HFF-Myc (cell line): ENCODE results near the gene BMPR1B.

Experiments
- DNase-seq: peaks from one replicate; pipeline ENCODE4 v3.0.0-alpha.2; 2011; ENCODE audit warnings: low read depth; ENCODE audit errors: extremely low read depth
- H3K4me3 ChIP-seq: replicated peaks from 2 replicates; pipeline ENCODE4 v1.5.1; 2011; ENCODE audit warnings: low read depth, mild to moderate bottlenecking, control low read depth, low read length
- TF ChIP-seq, protein P1 (sequence below): IDR thresholded peaks from 2 replicates; pipeline ENCODE4 v1.5.1; 2012; ENCODE audit warnings: mild to moderate bottlenecking, low read depth, low read length, control low read depth; ENCODE audit errors: missing control alignments

Gene BMPR1B

DNA sequence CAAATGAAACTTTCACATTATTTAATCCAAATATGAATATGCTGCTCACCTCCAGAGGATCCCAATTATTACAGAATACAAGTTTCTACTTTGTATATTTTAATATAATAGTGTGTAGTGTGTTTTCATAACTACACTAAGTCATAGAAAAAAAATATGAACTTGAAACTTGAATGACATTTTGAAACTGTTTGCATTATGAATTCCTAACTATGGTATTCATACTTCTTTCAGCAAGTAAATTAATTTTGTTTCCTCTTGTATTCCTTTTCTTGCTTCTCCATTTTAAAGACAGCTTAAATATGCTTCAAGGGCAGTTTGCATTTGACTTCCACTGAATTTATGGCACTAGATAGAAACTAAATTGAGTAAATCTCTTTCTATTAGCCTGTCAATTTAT lies 177.1 kb downstream of the BMPR1B start:
- H3K4me3 ChIP-seq = no peak overlapping the region
- DNase-seq = no peak
- TF ChIP-seq, protein P1, sequence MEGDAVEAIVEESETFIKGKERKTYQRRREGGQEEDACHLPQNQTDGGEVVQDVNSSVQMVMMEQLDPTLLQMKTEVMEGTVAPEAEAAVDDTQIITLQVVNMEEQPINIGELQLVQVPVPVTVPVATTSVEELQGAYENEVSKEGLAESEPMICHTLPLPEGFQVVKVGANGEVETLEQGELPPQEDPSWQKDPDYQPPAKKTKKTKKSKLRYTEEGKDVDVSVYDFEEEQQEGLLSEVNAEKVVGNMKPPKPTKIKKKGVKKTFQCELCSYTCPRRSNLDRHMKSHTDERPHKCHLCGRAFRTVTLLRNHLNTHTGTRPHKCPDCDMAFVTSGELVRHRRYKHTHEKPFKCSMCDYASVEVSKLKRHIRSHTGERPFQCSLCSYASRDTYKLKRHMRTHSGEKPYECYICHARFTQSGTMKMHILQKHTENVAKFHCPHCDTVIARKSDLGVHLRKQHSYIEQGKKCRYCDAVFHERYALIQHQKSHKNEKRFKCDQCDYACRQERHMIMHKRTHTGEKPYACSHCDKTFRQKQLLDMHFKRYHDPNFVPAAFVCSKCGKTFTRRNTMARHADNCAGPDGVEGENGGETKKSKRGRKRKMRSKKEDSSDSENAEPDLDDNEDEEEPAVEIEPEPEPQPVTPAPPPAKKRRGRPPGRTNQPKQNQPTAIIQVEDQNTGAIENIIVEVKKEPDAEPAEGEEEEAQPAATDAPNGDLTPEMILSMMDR = no peak

GRCh38 chr4:94936854-94937253 lies 179.1 kb downstream of the BMPR1B start:
- TF ChIP-seq, protein P1 = no peak
- H3K4me3 ChIP-seq = no peak overlapping the region
- no peak for DNase-seq

GRCh38 chr4:94939791-94940519 lies 182.2 kb downstream of the BMPR1B start:
- TF ChIP-seq, protein P1 = no peak
- DNase-seq = no peak
- H3K4me3 ChIP-seq = no peak overlapping the region

DNA sequence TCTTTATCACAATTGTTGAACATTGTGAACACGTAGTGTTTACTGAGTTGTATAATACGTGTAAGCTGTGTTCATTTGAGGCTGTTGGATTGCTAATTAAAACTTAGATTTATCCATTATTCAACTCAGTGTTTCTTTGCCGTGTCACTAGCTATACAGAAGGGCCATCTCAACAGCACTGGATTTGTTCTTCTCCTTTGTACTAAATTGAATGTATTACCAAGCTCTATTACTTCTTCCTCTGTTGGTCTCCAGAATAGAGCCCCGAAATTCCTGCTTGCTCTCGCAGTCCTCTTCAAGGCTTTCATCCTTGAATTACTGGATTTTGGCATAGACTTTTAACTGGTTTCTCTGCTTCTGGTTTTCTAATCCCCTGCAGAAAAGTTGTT lies 182.8 kb downstream of the BMPR1B start:
- TF ChIP-seq, protein P1 = no peak
- DNase-seq = no peak

DNA sequence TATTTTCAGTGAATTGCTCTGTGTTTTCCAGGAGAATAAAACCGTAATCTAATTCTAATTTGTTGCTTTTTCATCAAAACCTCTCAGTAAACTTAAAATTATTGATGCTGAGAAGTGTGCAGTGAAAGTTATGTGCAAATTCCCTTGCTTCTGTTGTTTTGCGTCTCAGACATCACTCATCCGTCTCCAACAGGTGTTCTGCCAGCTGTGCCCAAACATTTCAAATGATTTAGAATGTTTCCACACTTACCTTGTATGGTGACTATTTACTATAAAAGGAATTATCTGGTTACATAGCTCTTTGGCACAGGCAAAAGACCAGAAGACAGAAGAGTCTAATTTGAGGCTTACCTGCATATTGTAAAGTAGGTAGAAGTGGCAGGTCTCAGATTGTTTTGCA lies 184.0 kb downstream of the BMPR1B start:
- TF ChIP-seq, protein P1 = no peak
- DNase-seq = no peak
- H3K4me3 ChIP-seq = no peak overlapping the region

More for the DNA sequence above, 182.8 kb downstream of the BMPR1B start:
- H3K4me3 ChIP-seq = no peak overlapping the region

DNA sequence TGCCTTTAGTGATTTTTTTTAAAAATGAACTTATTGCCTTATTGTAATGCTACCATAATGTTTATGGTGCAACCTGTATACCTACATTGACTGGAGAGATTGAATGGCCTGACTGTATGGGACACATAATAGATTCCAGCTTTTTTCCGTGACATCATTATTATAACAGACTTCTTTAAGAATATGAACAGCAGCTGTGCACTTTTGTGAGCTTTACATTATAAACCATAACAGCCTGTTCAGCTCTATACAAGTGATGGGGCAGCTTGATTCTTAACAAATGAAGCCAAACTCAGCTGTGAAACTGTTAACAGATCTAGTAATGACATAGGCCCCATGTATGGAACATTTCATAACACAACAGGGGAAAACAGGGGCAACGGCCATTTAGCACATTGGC lies 187.0 kb downstream of the BMPR1B start:
- TF ChIP-seq, protein P1 = no peak
- DNase-seq = no peak
- no peak overlapping the region for H3K4me3 ChIP-seq

GRCh38 chr4:94947681-94948108 lies 189.9 kb downstream of the BMPR1B start:
- TF ChIP-seq, protein P1 = no peak
- DNase-seq = no peak
- H3K4me3 ChIP-seq = no peak overlapping the region
